NT2/D1 (cell line): ENCODE data around the gene ERAS.

ENCODE experiments used
- SUZ12 ChIP-seq: IDR thresholded peaks from 2 replicates; pipeline ENCODE4 v1.6.1; 2011; ENCODE audit not compliant: insufficient read length, insufficient read depth; ENCODE audit errors: extremely low read depth
- YY1 ChIP-seq: IDR thresholded peaks from 2 replicates; pipeline ENCODE4 v1.6.1; 2011; ENCODE audit not compliant: insufficient read length, insufficient read depth
- ZNF274 ChIP-seq: IDR thresholded peaks from 2 replicates; pipeline ENCODE4 v1.6.1; 2011; ENCODE audit warnings: mild to moderate bottlenecking, low read depth, low read length

- TF ChIP-seq ZNF274 (no peak), YY1 (no peak), SUZ12 (no peak)
These were observed 44.6 kb upstream of the ERAS start for GRCh38 chrX:48781705-48782104.
